Stomach (tissue), 4 donors: Measurements from ENCODE around the gene IL10RB.

Source experiments
- POLR2A ChIP-seq, 4 donors: fragments of 450-650 bp; IDR thresholded peaks; one replicate each; pipeline ENCODE4 v1.6.1; 2016; ENCODE audit warnings: antibody characterized with exemption in 4 of 4, control low read depth in 2 of 4, mild to moderate bottlenecking in 1 of 4, moderate library complexity in 1 of 4
- TF ChIP-seq, protein P1 (sequence below), 7 experiments: fragments of 450-650 bp in 4 of 7; fragments of 200-600 bp in 3 of 7; sonication (generic) in 3 of 7; IDR thresholded peaks; one replicate each; pipeline ENCODE4 v1.5.1; 2016 to 2019; ENCODE audit warnings: antibody characterized with exemption in 7 of 7, control low read depth in 2 of 7, mild to moderate bottlenecking in 1 of 7

DNA sequence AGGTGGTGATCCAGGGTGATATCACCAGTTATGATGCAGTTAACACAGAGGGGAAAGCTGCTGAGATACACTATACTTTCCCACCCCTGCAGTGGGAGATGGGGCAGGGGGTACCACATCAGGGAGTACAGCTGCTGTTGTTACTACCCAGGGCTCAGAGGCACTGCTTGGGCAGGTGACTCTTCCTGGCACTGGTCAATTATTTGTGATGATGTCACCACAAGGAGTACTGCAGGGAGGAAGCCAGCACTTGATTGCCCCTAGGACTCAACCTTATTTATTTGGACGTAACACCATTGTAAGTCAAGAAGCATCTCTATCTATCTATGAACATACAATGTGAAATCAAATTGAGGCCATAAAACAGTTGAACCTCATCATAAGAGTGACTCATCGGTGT, 68.7 kb downstream of the IL10RB start:
- TF ChIP-seq, protein P1, sequence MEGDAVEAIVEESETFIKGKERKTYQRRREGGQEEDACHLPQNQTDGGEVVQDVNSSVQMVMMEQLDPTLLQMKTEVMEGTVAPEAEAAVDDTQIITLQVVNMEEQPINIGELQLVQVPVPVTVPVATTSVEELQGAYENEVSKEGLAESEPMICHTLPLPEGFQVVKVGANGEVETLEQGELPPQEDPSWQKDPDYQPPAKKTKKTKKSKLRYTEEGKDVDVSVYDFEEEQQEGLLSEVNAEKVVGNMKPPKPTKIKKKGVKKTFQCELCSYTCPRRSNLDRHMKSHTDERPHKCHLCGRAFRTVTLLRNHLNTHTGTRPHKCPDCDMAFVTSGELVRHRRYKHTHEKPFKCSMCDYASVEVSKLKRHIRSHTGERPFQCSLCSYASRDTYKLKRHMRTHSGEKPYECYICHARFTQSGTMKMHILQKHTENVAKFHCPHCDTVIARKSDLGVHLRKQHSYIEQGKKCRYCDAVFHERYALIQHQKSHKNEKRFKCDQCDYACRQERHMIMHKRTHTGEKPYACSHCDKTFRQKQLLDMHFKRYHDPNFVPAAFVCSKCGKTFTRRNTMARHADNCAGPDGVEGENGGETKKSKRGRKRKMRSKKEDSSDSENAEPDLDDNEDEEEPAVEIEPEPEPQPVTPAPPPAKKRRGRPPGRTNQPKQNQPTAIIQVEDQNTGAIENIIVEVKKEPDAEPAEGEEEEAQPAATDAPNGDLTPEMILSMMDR (IDR thresholded peaks at IDR 0.05) = no peak
- no peak for TF ChIP-seq POLR2A (IDR thresholded peaks at IDR 0.05)
